Esophagus muscularis mucosa (tissue), 4 donors: ENCODE data around the gene SIRT7.

ENCODE experiments used
- EP300 ChIP-seq: sonication (generic); formaldehyde crosslinking; IDR thresholded peaks from one replicate; pipeline ENCODE4 v1.6.1; 2017; ENCODE audit warnings: antibody characterized with exemption
- POLR2A ChIP-seq: fragments of 450-650 bp; IDR thresholded peaks from one replicate; pipeline ENCODE4 v1.6.1; 2017; ENCODE audit warnings: antibody characterized with exemption, moderate library complexity, mild to moderate bottlenecking, low read depth
- TF ChIP-seq, protein P1 (sequence below), 3 experiments: fragments of 200-600 bp in 2 of 3; fragments of 450-650 bp in 1 of 3; sonication (generic) in 2 of 3; IDR thresholded peaks; one replicate each; pipeline ENCODE4 v1.5.1; 2017 to 2019; ENCODE audit warnings: antibody characterized with exemption in 3 of 3, mild to moderate bottlenecking in 2 of 3, moderate library complexity in 1 of 3

GRCh38 chr17:81916234-81917001 lies 1.6 kb downstream of the SIRT7 start:
- TF ChIP-seq, protein P1, sequence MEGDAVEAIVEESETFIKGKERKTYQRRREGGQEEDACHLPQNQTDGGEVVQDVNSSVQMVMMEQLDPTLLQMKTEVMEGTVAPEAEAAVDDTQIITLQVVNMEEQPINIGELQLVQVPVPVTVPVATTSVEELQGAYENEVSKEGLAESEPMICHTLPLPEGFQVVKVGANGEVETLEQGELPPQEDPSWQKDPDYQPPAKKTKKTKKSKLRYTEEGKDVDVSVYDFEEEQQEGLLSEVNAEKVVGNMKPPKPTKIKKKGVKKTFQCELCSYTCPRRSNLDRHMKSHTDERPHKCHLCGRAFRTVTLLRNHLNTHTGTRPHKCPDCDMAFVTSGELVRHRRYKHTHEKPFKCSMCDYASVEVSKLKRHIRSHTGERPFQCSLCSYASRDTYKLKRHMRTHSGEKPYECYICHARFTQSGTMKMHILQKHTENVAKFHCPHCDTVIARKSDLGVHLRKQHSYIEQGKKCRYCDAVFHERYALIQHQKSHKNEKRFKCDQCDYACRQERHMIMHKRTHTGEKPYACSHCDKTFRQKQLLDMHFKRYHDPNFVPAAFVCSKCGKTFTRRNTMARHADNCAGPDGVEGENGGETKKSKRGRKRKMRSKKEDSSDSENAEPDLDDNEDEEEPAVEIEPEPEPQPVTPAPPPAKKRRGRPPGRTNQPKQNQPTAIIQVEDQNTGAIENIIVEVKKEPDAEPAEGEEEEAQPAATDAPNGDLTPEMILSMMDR (IDR thresholded peaks at IDR 0.05): no peak
- TF ChIP-seq EP300 (no peak), POLR2A (no peak)
